Spleen (tissue), 11 donors: Measurements from ENCODE around the gene EDC3. TPM values are rescaled to one million over a fixed set of nuclear protein-coding genes. Genes with fewer than 3 reads are reported as not detected.
A peak's percentile ranks its signal among the peaks of the same experiment; 100 is the strongest.

ENCODE experiments used
- DNase-seq: peaks from one replicate; pipeline ENCODE4 v3.0.0-alpha.2; 2020
- H3K27ac ChIP-seq, 8 donors: fragments of 200-600 bp; sonication (generic) in 7 of 8; 1 replicate in 4 of 8; 2 replicates in 4 of 8; pipeline versions ENCODE4 v1.5.0 to v1.8.0; 2016 to 2021; ENCODE audit warnings: inconsistent platforms in 4 of 8, mild to moderate bottlenecking in 4 of 8, moderate library complexity in 1 of 8
- H3K27me3 ChIP-seq, 7 donors: fragments of 200-600 bp; sonication (generic) in 6 of 7; replicated peaks in 1 of 7; 1 replicate in 4 of 7; 2 replicates in 3 of 7; pipeline versions ENCODE4 v1.5.0 to v1.8.0; 2016 to 2021; ENCODE audit warnings: inconsistent platforms in 3 of 7, mild to moderate bottlenecking in 1 of 7
- H3K36me3 ChIP-seq, 6 donors: fragments of 200-600 bp; sonication (generic) in 5 of 6; 1 replicate in 4 of 6; 2 replicates in 2 of 6; pipeline versions ENCODE4 v1.5.0 to v1.8.0; 2016 to 2021; ENCODE audit warnings: inconsistent platforms in 2 of 6
- H3K4me1 ChIP-seq, 6 donors: fragments of 200-600 bp; sonication (generic) in 5 of 6; 1 replicate in 3 of 6; 2 replicates in 3 of 6; pipeline versions ENCODE4 v1.5.0 to v1.8.0; 2016 to 2021; ENCODE audit warnings: inconsistent platforms in 3 of 6
- H3K4me3 ChIP-seq, 8 donors: fragments of 200-600 bp; sonication (generic) in 7 of 8; 1 replicate in 4 of 8; 2 replicates in 4 of 8; pipeline versions ENCODE4 v1.5.0 to v1.8.0; 2016 to 2021; ENCODE audit warnings: inconsistent platforms in 4 of 8, mild to moderate bottlenecking in 4 of 8, moderate library complexity in 2 of 8
- H3K9me3 ChIP-seq, 8 donors: fragments of 200-600 bp; sonication (generic) in 7 of 8; 1 replicate in 4 of 8; 2 replicates in 4 of 8; pipeline versions ENCODE4 v1.5.0 to v1.8.0; 2016 to 2021; ENCODE audit warnings: inconsistent platforms in 4 of 8
- CTCF ChIP-seq, 11 experiments: fragments of 200-600 bp in 7 of 11; fragments of 450-650 bp in 4 of 11; sonication (generic) in 4 of 11; IDR thresholded peaks in 8 of 11; conservative IDR thresholded peaks in 3 of 11; 1 replicate in 7 of 11; 2 replicates in 4 of 11; pipeline versions ENCODE4 v1.4.0 to v1.8.0; 2016 to 2021; ENCODE audit warnings: antibody characterized with exemption in 11 of 11, inconsistent platforms in 4 of 11, mild to moderate bottlenecking in 1 of 11
- POLR2A ChIP-seq, 3 donors: fragments of 450-650 bp; IDR thresholded peaks; one replicate each; pipeline ENCODE4 v1.5.1; 2017; ENCODE audit warnings: antibody characterized with exemption in 3 of 3, mild to moderate bottlenecking in 1 of 3
- POLR2AphosphoS5 ChIP-seq, 3 donors: sonication (generic); formaldehyde crosslinking; IDR thresholded peaks; one replicate each; pipeline ENCODE4 v1.5.1; 2017; ENCODE audit warnings: antibody characterized with exemption in 3 of 3
- WGBS, 5 donors: extraction: QIAGEN DNeasy Blood & Tissue Kit in 3 of 5; methylation state at CpG; one replicate each; pipeline versions ENCODE4 v1.1.5 to v1.1.7; 2013 to 2018; 5-methylcytosine and 5-hydroxymethylcytosine counted together
- intact Hi-C: fragments of 100-400 bp; cut with DNase I; formaldehyde crosslinking; loops from one replicate; pipeline ENCODE4 v1.15.0; 2023; ENCODE audit warnings: low total_unique reads
- polyA plus RNA-seq, 3 donors: library from polyadenylated mRNA; stranded (reverse); fragments of 200-250 nt; gene quantifications; one replicate each; pipeline ENCODE4 v1.2.1, GENCODE V29; 2013
- total RNA-seq, 7 donors: library from RNA; depleted of rRNA in 3 of 7; stranded (reverse); fragments of >200 nt in 3 of 7; fragmentation: NEBNext Ultra II Directional in 4 of 7; extraction: Animal tissue kit (Norgen Biotek cat#: 25700) in 4 of 7; gene quantifications; one replicate each; pipeline versions ENCODE4 v1.1.0 to v1.2.1, GENCODE V29; 2016 to 2021
- donor health status: healthy with polysubstance abuse.
- donor health status: DM: no; HTN: no; CAD: no; lungs with moderate emphysema.
- donor health status: DM: no; HTN: no; CAD: no.
- donor health status: Bipolar disorder and iron deficiency.
- donor health status: healthy.
- donor health status: DM: no; HTN: no; CAD: no.
- donor health status: DM: yes; HTN: yes; CAD: no.

Gene EDC3
- total and polyA plus RNA-seq, 10 donors: 8.3 to 32.5 (median 17.9) TPM

- H3K4me1 ChIP-seq: peaks cover 21 to 76% (median 53%) of the 10 kb centered on the region in 6 donors
- peak overlapping the region in 7 of 8 donors; percentile 95 to 99 (median 98) for H3K27ac ChIP-seq
- peak overlapping the region; percentile 68 to 98 (median 87) for H3K4me3 ChIP-seq
- H3K9me3 ChIP-seq: no peaks in the 10 kb centered on the region
- intact Hi-C loops: loop anchor here (10.0 kb wide), 1 partner anchor 72 kb away; the partner anchor contains the start of gene ARID3B
- H3K36me3 ChIP-seq: peaks cover 0 to 48% (median 36%) of the 10 kb centered on the region in 6 donors
- no peaks in the 10 kb centered on the region for H3K27me3 ChIP-seq
- no peak for TF ChIP-seq CTCF (IDR thresholded peaks at IDR 0.05 in 8 of 11, conservative IDR thresholded peaks at IDR 0.05 in 3 of 11)
- no peak for TF ChIP-seq POLR2A (IDR thresholded peaks at IDR 0.05)
- no peak for TF ChIP-seq POLR2AphosphoS5 (IDR thresholded peaks at IDR 0.05)
- no peak for DNase-seq
Observed at GRCh38 chr15:74616996-74617395, 78.8 kb downstream of the EDC3 start.

GRCh38 chr15:74616366-74616939, 79.4 kb downstream of the EDC3 start:
- peak; percentile 92 for DNase-seq
- H3K27me3 ChIP-seq: no peaks in the 10 kb centered on the region
- WGBS, 5 donors: 1 to 2% (median 2%) methylated on average over 9 to 18 of the region's 18 CpGs
- intact Hi-C loops: loop anchor here (10.0 kb wide), 1 partner anchor 72 kb away; the partner anchor contains the start of gene ARID3B
- H3K4me1 ChIP-seq: peaks cover 21 to 71% (median 52%) of the 10 kb centered on the region in 6 donors
- H3K27ac ChIP-seq: peak overlapping the region; percentile 95 to 99 (median 98)
- no peaks in the 10 kb centered on the region for H3K9me3 ChIP-seq
- H3K4me3 ChIP-seq: peak overlapping the region; percentile 68 to 98 (median 87)
- TF ChIP-seq CTCF (IDR thresholded peaks at IDR 0.05 in 8 of 11, conservative IDR thresholded peaks at IDR 0.05 in 3 of 11) (no peak), POLR2A (IDR thresholded peaks at IDR 0.05) (peak in 1 of 3 donors; percentile 16), POLR2AphosphoS5 (IDR thresholded peaks at IDR 0.05) (peak; percentile 61 to 71 (median 69))
- peaks cover 0 to 42% (median 30%) of the 10 kb centered on the region in 6 donors for H3K36me3 ChIP-seq

GRCh38 chr15:74615508-74616365, 80.1 kb downstream of the EDC3 start, which contains the start of gene CLK3:
Gene CLK3 (plus strand): TSS chr15:74615836. CDS start chr15:74619197, 3,361 bp downstream.
- peaks cover 19 to 63% (median 45%) of the 10 kb centered on the region in 6 donors for H3K4me1 ChIP-seq
- DNase-seq: peak; percentile 100
- peak within 1 kb of the TSS; percentile 68 to 98 (median 87) for H3K4me3 ChIP-seq
- no peaks in the 10 kb centered on the region for H3K9me3 ChIP-seq
- intact Hi-C loops: loop anchor here (10.0 kb wide), 1 partner anchor 71 kb away; the partner anchor contains the start of gene ARID3B
- no peaks in the 10 kb centered on the region for H3K27me3 ChIP-seq
- TF ChIP-seq CTCF (IDR thresholded peaks at IDR 0.05 in 8 of 11, conservative IDR thresholded peaks at IDR 0.05 in 3 of 11) (peak in 1 of 11 experiments; percentile 7), POLR2AphosphoS5 (IDR thresholded peaks at IDR 0.05) (peak; percentile 94 to 96 (median 95)), POLR2A (IDR thresholded peaks at IDR 0.05) (peak in 2 of 3 donors; percentile 34 to 39)
- WGBS, 5 donors: 0 to 1% (median 0%) methylated on average over 25 to 91 of the region's 91 CpGs
- H3K36me3 ChIP-seq: peaks cover 0 to 35% (median 23%) of the 10 kb centered on the region in 6 donors
- H3K27ac ChIP-seq: peak within 1 kb of the TSS; percentile 95 to 99 (median 98)
